22Rv1 (cell line): Measurements from ENCODE around the gene PLCH2.

ENCODE experiments used
- ZFX ChIP-seq: fragments of 450-650 bp; IDR thresholded peaks from 2 replicates; pipeline ENCODE4 v1.6.1; 2017; ENCODE audit warnings: antibody characterized with exemption, borderline replicate concordance
- TF ChIP-seq, protein P1 (sequence below): fragments of 450-650 bp; IDR thresholded peaks from 2 replicates; pipeline ENCODE4 v1.5.1; 2017; ENCODE audit warnings: mild to moderate bottlenecking

DNA sequence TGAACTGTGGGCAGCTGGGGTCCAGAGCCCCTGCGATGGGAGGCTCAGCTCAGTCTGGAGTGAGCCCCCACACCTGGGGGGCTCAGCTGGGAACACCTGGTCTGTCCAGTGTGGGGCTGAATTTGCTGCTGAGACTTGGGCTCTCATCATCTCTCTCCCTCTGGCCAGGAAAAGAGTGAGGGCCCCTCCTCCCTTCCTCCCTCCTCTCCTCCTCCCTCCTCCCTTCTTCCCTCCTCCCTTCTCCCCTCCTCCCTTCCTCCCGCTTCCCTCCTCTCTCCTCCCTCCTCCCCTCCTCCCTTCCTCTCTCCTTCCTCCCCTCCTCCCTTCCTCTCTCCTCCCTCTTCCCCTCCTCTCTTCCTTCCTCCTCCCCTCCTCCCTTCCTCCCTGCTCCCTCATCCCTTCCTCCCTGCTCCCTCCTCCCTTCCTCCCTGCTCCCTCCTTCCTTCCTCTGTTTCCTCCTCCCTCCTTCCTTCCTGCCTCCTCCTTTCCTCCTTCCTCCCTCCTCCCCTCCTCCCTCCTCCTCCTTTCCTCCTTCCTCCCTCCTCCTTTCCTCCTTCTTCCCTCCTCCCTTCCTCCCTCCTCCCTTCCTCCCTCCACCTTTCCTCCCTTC is 40.2 kb upstream of the PLCH2 start:
- TF ChIP-seq, protein P1, sequence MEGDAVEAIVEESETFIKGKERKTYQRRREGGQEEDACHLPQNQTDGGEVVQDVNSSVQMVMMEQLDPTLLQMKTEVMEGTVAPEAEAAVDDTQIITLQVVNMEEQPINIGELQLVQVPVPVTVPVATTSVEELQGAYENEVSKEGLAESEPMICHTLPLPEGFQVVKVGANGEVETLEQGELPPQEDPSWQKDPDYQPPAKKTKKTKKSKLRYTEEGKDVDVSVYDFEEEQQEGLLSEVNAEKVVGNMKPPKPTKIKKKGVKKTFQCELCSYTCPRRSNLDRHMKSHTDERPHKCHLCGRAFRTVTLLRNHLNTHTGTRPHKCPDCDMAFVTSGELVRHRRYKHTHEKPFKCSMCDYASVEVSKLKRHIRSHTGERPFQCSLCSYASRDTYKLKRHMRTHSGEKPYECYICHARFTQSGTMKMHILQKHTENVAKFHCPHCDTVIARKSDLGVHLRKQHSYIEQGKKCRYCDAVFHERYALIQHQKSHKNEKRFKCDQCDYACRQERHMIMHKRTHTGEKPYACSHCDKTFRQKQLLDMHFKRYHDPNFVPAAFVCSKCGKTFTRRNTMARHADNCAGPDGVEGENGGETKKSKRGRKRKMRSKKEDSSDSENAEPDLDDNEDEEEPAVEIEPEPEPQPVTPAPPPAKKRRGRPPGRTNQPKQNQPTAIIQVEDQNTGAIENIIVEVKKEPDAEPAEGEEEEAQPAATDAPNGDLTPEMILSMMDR: no peak
- no peak for TF ChIP-seq ZFX
